HepG2 (cell line): Measurements from ENCODE around the gene PRR14. TPM values are rescaled to one million over a fixed set of nuclear protein-coding genes. Genes with fewer than 3 reads are reported as not detected.
A peak's percentile ranks its signal among the peaks of the same experiment; 100 is the strongest.

ENCODE experiments used
- ARNT ChIP-seq: fragments of 450-650 bp; IDR thresholded peaks from 2 replicates; pipeline ENCODE4 v1.6.1; 2017
- BCL6 ChIP-seq: IDR thresholded peaks from 2 replicates; pipeline ENCODE4 v1.6.1; 2016; ENCODE audit warnings: missing genetic modification reagents, missing compliant biosample characterization
- HNF4A ChIP-seq: sonication (generic); formaldehyde crosslinking; IDR thresholded peaks from 2 replicates; pipeline ENCODE4 v1.4.0; 2020; ENCODE audit warnings: missing genetic modification reagents
- IKZF4 ChIP-seq: sonication (generic); formaldehyde crosslinking; IDR thresholded peaks from 2 replicates; pipeline ENCODE4 v1.5.1; 2020; ENCODE audit warnings: borderline replicate concordance, mild to moderate bottlenecking, low read depth, missing genetic modification reagents; ENCODE audit errors: not compliant biosample characterization
- MAX ChIP-seq: IDR thresholded peaks from 2 replicates; pipeline ENCODE4 v1.6.1; 2012; ENCODE audit warnings: inconsistent platforms
- MBNL3 ChIP-seq: fragments of 250-450 bp; sonication (Bioruptor Pico); conservative IDR thresholded peaks from 2 replicates; pipeline ENCODE4 v1.8.0; 2022; ENCODE audit warnings: mild to moderate bottlenecking, inconsistent platforms
- NCOR1 ChIP-seq: fragments of 200-600 bp; sonication (generic); IDR thresholded peaks from 2 replicates; pipeline ENCODE4 v1.7.0; 2017; ENCODE audit warnings: antibody characterized with exemption, low read length, borderline replicate concordance
- POGK ChIP-seq: sonication (generic); formaldehyde crosslinking; conservative IDR thresholded peaks from 2 replicates; pipeline ENCODE4 v1.8.0; 2022; ENCODE audit warnings: mild to moderate bottlenecking, moderate library complexity, missing genetic modification reagents
- RFXAP ChIP-seq: sonication (generic); formaldehyde crosslinking; IDR thresholded peaks from 2 replicates; pipeline ENCODE4 v1.4.0; 2020; ENCODE audit warnings: missing genetic modification reagents, borderline replicate concordance
- SIX1 ChIP-seq: sonication (generic); formaldehyde crosslinking; IDR thresholded peaks from 2 replicates; pipeline ENCODE4 v1.4.0; 2020; ENCODE audit warnings: missing genetic modification reagents, borderline replicate concordance
- SYNCRIP ChIP-seq: fragments of 200-400 bp; formaldehyde crosslinking; IDR thresholded peaks from 2 replicates; pipeline ENCODE4 v1.6.1; 2018; ENCODE audit warnings: mild to moderate bottlenecking, low read depth, low read length; ENCODE audit not compliant: insufficient read depth
- TRIM24 ChIP-seq: sonication (generic); formaldehyde crosslinking; IDR thresholded peaks from 2 replicates; pipeline ENCODE4 v1.8.0; 2022; ENCODE audit warnings: mild to moderate bottlenecking, missing genetic modification reagents
- ZBTB33 ChIP-seq: sonication (generic); formaldehyde crosslinking; IDR thresholded peaks from 2 replicates; pipeline ENCODE4 v1.4.0; 2020; ENCODE audit warnings: missing genetic modification reagents
- ZNF17 ChIP-seq: sonication (generic); formaldehyde crosslinking; IDR thresholded peaks from 2 replicates; pipeline ENCODE4 v1.5.0; 2020; ENCODE audit warnings: mild to moderate bottlenecking, missing genetic modification reagents
- ZNF468 ChIP-seq: sonication (generic); formaldehyde crosslinking; IDR thresholded peaks from 2 replicates; pipeline ENCODE4 v1.8.0; 2022; ENCODE audit warnings: mild to moderate bottlenecking, moderate library complexity, missing genetic modification reagents
- ZNF790 ChIP-seq: sonication (generic); formaldehyde crosslinking; IDR thresholded peaks from 2 replicates; pipeline ENCODE4 v1.8.0; 2022; ENCODE audit warnings: missing genetic modification reagents, mild to moderate bottlenecking, borderline replicate concordance
- ZSCAN31 ChIP-seq: sonication (generic); formaldehyde crosslinking; IDR thresholded peaks from 2 replicates; pipeline ENCODE4 v1.5.0; 2020; ENCODE audit warnings: low read depth, mild to moderate bottlenecking, missing genetic modification reagents
- polyA plus RNA-seq, 8 experiments: library from polyadenylated mRNA; depleted of rRNA in 3 of 8; stranded (reverse) in 7 of 8; unstranded in 1 of 8; fragments of >200 nt; fragmentation: Illumina TruSeq in 4 of 8; extraction: Trizol in 4 of 8; gene quantifications; 2 replicates each; pipeline versions ENCODE4 v1.2.1 to v1.2.3, GENCODE V29; 2011 to 2016; ENCODE audit warnings: low read depth in 4 of 8, missing spikeins in 1 of 8, mixed read lengths in 1 of 8; ENCODE audit not compliant: insufficient read depth in 1 of 8
- total RNA-seq, 5 experiments: library from RNA; depleted of rRNA; stranded (reverse); fragments of >200 nt; fragmentation: Illumina TruSeq; extraction: Trizol; gene quantifications; 2 replicates each; pipeline ENCODE4 v1.2.3, GENCODE V29; 2016; ENCODE audit warnings: low read depth in 1 of 5
- TF ChIP-seq, protein P1 (sequence below): sonication (generic); formaldehyde crosslinking; IDR thresholded peaks from 2 replicates; pipeline ENCODE4 v1.9.0; 2021; ENCODE audit warnings: missing genetic modification reagents, borderline replicate concordance
- TF ChIP-seq, protein P2 (sequence below): sonication (generic); formaldehyde crosslinking; IDR thresholded peaks from 2 replicates; pipeline ENCODE4 v1.4.0; 2020; ENCODE audit warnings: missing genetic modification reagents

Gene PRR14
- total and polyA plus RNA-seq, 2 of the 13 experiments (the other 11 are each of a cell fraction or from before 2014, with no cell fraction given), result 8.4 to 11.0 TPM

DNA sequence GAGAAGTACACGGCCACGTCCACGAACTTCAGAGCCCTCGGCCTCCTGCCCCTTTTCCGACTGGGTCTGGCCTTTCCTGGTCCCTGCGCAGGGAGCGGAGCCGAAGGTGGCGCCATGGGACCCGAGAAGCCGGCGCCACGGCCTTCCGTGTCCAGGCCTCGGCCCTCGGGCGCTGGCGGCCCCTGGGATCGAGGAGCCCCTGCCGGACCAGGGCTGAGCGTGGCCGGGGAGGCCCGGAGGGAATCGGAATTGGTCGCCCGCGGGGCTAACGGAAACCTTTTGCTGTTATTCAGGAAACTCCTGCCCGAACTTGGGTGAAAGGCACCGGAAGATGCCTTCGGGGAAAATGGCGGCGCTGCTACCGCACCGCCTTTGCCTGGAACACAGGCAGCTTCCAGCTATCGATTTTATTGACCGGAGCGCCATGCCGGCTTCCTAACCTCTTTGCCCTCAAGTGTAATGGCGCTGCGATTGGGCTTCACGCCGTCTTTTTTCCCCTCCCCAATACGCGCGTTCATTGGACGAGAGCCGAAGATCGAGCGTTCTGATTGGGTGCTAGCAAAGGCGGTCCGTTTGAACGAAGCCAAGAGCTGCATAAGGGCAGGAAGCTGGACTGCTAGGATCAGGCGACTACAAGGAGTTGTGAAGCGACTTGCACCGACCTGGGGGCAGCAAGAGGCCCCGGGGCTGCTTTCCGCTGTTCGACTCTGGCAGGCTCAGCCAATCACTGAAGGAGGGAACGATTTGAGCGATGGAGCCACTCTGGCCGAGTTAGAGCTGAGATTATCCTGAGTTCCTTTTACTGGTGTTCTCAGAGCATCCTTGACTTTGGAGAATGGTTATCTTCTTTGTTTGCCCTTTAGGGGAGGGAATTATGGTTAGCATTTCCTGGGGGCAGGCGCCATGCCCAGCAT is 40.6 kb upstream of the PRR14 start, which contains the start of gene ZNF689 (continued):
- no peak; the same call in none of the 2 replicates for TF ChIP-seq ZBTB33
- no peak for TF ChIP-seq ZNF468 (CRISPR knock-in tag)
- TF ChIP-seq IKZF4 (CRISPR knock-in tag), result peak; percentile 88
- TF ChIP-seq, protein P1, sequence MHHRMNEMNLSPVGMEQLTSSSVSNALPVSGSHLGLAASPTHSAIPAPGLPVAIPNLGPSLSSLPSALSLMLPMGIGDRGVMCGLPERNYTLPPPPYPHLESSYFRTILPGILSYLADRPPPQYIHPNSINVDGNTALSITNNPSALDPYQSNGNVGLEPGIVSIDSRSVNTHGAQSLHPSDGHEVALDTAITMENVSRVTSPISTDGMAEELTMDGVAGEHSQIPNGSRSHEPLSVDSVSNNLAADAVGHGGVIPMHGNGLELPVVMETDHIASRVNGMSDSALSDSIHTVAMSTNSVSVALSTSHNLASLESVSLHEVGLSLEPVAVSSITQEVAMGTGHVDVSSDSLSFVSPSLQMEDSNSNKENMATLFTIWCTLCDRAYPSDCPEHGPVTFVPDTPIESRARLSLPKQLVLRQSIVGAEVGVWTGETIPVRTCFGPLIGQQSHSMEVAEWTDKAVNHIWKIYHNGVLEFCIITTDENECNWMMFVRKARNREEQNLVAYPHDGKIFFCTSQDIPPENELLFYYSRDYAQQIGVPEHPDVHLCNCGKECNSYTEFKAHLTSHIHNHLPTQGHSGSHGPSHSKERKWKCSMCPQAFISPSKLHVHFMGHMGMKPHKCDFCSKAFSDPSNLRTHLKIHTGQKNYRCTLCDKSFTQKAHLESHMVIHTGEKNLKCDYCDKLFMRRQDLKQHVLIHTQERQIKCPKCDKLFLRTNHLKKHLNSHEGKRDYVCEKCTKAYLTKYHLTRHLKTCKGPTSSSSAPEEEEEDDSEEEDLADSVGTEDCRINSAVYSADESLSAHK, result peak; percentile 18; the same call in 1 of the 2 replicates
- peak; percentile 67 for TF ChIP-seq BCL6 (CRISPR knock-in tag)
- TF ChIP-seq ZSCAN31 (CRISPR knock-in tag), result peak; percentile 79
- TF ChIP-seq, protein P2, sequence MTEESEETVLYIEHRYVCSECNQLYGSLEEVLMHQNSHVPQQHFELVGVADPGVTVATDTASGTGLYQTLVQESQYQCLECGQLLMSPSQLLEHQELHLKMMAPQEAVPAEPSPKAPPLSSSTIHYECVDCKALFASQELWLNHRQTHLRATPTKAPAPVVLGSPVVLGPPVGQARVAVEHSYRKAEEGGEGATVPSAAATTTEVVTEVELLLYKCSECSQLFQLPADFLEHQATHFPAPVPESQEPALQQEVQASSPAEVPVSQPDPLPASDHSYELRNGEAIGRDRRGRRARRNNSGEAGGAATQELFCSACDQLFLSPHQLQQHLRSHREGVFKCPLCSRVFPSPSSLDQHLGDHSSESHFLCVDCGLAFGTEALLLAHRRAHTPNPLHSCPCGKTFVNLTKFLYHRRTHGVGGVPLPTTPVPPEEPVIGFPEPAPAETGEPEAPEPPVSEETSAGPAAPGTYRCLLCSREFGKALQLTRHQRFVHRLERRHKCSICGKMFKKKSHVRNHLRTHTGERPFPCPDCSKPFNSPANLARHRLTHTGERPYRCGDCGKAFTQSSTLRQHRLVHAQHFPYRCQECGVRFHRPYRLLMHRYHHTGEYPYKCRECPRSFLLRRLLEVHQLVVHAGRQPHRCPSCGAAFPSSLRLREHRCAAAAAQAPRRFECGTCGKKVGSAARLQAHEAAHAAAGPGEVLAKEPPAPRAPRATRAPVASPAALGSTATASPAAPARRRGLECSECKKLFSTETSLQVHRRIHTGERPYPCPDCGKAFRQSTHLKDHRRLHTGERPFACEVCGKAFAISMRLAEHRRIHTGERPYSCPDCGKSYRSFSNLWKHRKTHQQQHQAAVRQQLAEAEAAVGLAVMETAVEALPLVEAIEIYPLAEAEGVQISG (CRISPR knock-in tag), result peak; percentile 96
- no peak; the same call in 1 of the 2 replicates for TF ChIP-seq NCOR1
- TF ChIP-seq RFXAP (CRISPR knock-in tag), result peak; percentile 85
- TF ChIP-seq MBNL3 (CRISPR knock-in tag), result peak; percentile 81; the same call in 1 of the 2 replicates
- peak; percentile 61; the same call in 1 of the 2 replicates for TF ChIP-seq ZNF790 (CRISPR knock-in tag)
- TF ChIP-seq HNF4A (CRISPR knock-in tag), result peak; percentile 31
- TF ChIP-seq TRIM24 (CRISPR knock-in tag), result no peak
- TF ChIP-seq SYNCRIP, result no peak
- peak; percentile 66; the same call in 1 of the 2 replicates for TF ChIP-seq SIX1 (CRISPR knock-in tag)
- TF ChIP-seq ZNF17, result peak; percentile 97
- no peak for TF ChIP-seq ARNT
- peak; percentile 90 for TF ChIP-seq MAX
- TF ChIP-seq POGK, result peak; percentile 92; the same call in 1 of the 2 replicates
